HCT116 (cell line): ENCODE results near the gene BMP7. TPM values are rescaled to one million over a fixed set of nuclear protein-coding genes. Genes with fewer than 3 reads are reported as not detected.

Experiments
- ATAC-seq: fragments of 200-7000 bp; cut with Tn5 transposase; 2 replicates; pipeline ENCODE4 v1.9.1; 2020; ENCODE audit warnings: mild to moderate bottlenecking, moderate library complexity
- BruUV-seq: library from RNA; stranded (reverse); fragments of 400-500 nt; replicated peaks from 2 replicates; lab custom pipeline; 2021; lab: Mats Ljungman, UMichigan
- CTCF ChIA-PET: fragments of 300-600 bp; sonication (Branson Sonifier 250); formaldehyde crosslinking; loops from one replicate; lab custom pipeline; 2021; ENCODE audit warnings: antibody characterized with exemption; lab: Charles Lee
- POLR2A ChIA-PET: fragments of 300-600, 350-600 bp; sonication (Branson Sonifier 250); formaldehyde crosslinking; loops from one replicate; lab custom pipeline; 2021; ENCODE audit warnings: antibody characterized with exemption; lab: Charles Lee
- RAD21 ChIA-PET, 2 experiments: fragments of 300-600 bp; sonication (Branson Sonifier 250); formaldehyde crosslinking; loops; one replicate each; lab custom pipeline; 2023; ENCODE audit warnings: low total read pairs in 2 of 2; ENCODE audit not compliant: uncharacterized antibody in 2 of 2, unreplicated experiment in 2 of 2, low non-redundant PET in 1 of 2; lab: Charles Lee
- DNase-seq: peaks from one replicate; pipeline ENCODE4 v3.0.0-alpha.2; 2010; ENCODE audit warnings: low read depth, low spot score
- H2AFZ ChIP-seq: fragments of 200-600 bp; shearing (Covaris generic), sonication (generic); 2 replicates; pipeline ENCODE4 v1.6.1; 2017; ENCODE audit warnings: low read depth, mixed run types, mixed read lengths, antibody characterized with exemption, low read length; ENCODE audit not compliant: poor library complexity, severe bottlenecking
- H3K27ac ChIP-seq: 2 replicates; pipeline ENCODE4 v1.5.1; 2012; ENCODE audit warnings: low read depth, low read length
- H3K27me3 ChIP-seq: fragments of 200-600 bp; sonication (generic); 2 replicates; pipeline ENCODE4 v1.6.1; 2016; ENCODE audit warnings: mixed run types, low read length, mixed read lengths; ENCODE audit not compliant: insufficient read depth
- H3K36me3 ChIP-seq, 2 experiments: fragments of 200-500 bp in 1 of 2; fragments of 200-600 bp in 1 of 2; sonication (Bioruptor generic) in 1 of 2; sonication (generic) in 1 of 2; 2 replicates each; pipeline versions ENCODE4 v1.5.1 to v1.6.1; 2014 to 2016; ENCODE audit warnings: low read length in 2 of 2, inconsistent platforms in 1 of 2, mixed read lengths in 1 of 2, mixed run types in 1 of 2; ENCODE audit not compliant: insufficient read depth in 2 of 2, control insufficient read depth in 1 of 2
- H3K4me1 ChIP-seq, 2 experiments: fragments of 200-600 bp in 1 of 2; sonication (generic) in 1 of 2; 2 replicates each; pipeline versions ENCODE4 v1.5.1 to v1.6.1; 2012 to 2017; ENCODE audit warnings: low read length in 2 of 2, inconsistent platforms in 1 of 2, mild to moderate bottlenecking in 1 of 2, mixed read lengths in 1 of 2, mixed run types in 1 of 2, moderate library complexity in 1 of 2; ENCODE audit not compliant: insufficient read depth in 2 of 2, control insufficient read depth in 1 of 2
- H3K4me2 ChIP-seq: fragments of 200-600 bp; sonication (generic); 2 replicates; pipeline ENCODE4 v1.6.1; 2017; ENCODE audit warnings: mixed run types, low read length, mixed read lengths
- H3K4me3 ChIP-seq, 2 experiments: fragments of 200-600 bp in 1 of 2; sonication (generic) in 1 of 2; replicated peaks in 1 of 2; 2 replicates each; pipeline ENCODE4 v1.5.1; 2011 to 2016; ENCODE audit warnings: low read length in 2 of 2, control low read depth in 1 of 2, low read depth in 1 of 2, mild to moderate bottlenecking in 1 of 2, mixed read lengths in 1 of 2, mixed run types in 1 of 2
- H3K79me2 ChIP-seq: fragments of 200-600 bp; sonication (generic); 2 replicates; pipeline ENCODE4 v1.6.1; 2017; ENCODE audit warnings: mild to moderate bottlenecking, mixed run types, low read length, moderate library complexity, mixed read lengths; ENCODE audit not compliant: insufficient read depth
- H3K9ac ChIP-seq: fragments of 200-600 bp; sonication (generic); 2 replicates; pipeline ENCODE4 v1.6.1; 2016; ENCODE audit warnings: low read length, mixed read lengths
- H3K9me2 ChIP-seq: fragments of 200-600 bp; sonication (generic), shearing (Covaris generic); 2 replicates; pipeline ENCODE4 v1.6.1; 2017; ENCODE audit warnings: mixed run types, mild to moderate bottlenecking, moderate library complexity; ENCODE audit not compliant: insufficient read depth
- H3K9me3 ChIP-seq, 2 experiments: fragments of 200-500 bp in 1 of 2; fragments of 200-600 bp in 1 of 2; sonication (Bioruptor generic) in 1 of 2; sonication (generic) in 1 of 2; 2 replicates each; pipeline ENCODE4 v1.6.1; 2014 to 2017; ENCODE audit warnings: low read length in 2 of 2, mixed read lengths in 2 of 2, inconsistent platforms in 1 of 2, low read depth in 1 of 2, mild to moderate bottlenecking in 1 of 2, mixed run types in 1 of 2, moderate library complexity in 1 of 2; ENCODE audit not compliant: control insufficient read depth in 1 of 2, insufficient read depth in 1 of 2
- H4K20me1 ChIP-seq: fragments of 200-600 bp; sonication (generic), shearing (Covaris generic); 2 replicates; pipeline ENCODE4 v1.6.1; 2017; ENCODE audit warnings: mixed run types, mild to moderate bottlenecking, moderate library complexity; ENCODE audit not compliant: insufficient read depth
- ELF1 ChIP-seq: IDR thresholded peaks from 2 replicates; pipeline ENCODE4 v1.6.1; 2012; ENCODE audit warnings: low read depth, borderline replicate concordance
- EZH2 ChIP-seq: fragments of 200-600 bp; sonication (generic); IDR thresholded peaks from 2 replicates; pipeline ENCODE4 v1.6.1; 2017; ENCODE audit warnings: antibody characterized with exemption, mixed run types
- SP1 ChIP-seq: IDR thresholded peaks from 2 replicates; pipeline ENCODE4 v1.6.1; 2012; ENCODE audit warnings: low read depth
- SRF ChIP-seq: IDR thresholded peaks from 2 replicates; pipeline ENCODE4 v1.6.1; 2012; ENCODE audit warnings: low read depth
- YY1 ChIP-seq: IDR thresholded peaks from 2 replicates; pipeline ENCODE4 v1.6.1; 2011; ENCODE audit warnings: low read length, low read depth, moderate library complexity, mild to moderate bottlenecking; ENCODE audit not compliant: insufficient replicate concordance; ENCODE audit errors: extremely low read depth
- ZFX ChIP-seq: fragments of 450-650 bp; IDR thresholded peaks from 2 replicates; pipeline ENCODE4 v1.6.1; 2017
- ZNF274 ChIP-seq: fragments of 200-500 bp; sonication (Bioruptor generic); IDR thresholded peaks from 2 replicates; pipeline ENCODE4 v1.6.1; 2014; ENCODE audit warnings: mild to moderate bottlenecking, low read depth, low read length, inconsistent platforms
- intact Hi-C: fragments of 100-400 bp; cut with micrococcal nuclease; formaldehyde crosslinking; loops from 2 replicates; pipeline ENCODE4 v1.10.0; 2022
- total RNA-seq: library from RNA; stranded (reverse); gene quantifications from one replicate; pipeline ENCODE4 v1.2.1, GENCODE V29; 2021; ENCODE audit not compliant: unreplicated experiment
- TF ChIP-seq, protein P1 (sequence below): IDR thresholded peaks from 2 replicates; pipeline ENCODE4 v1.6.1; 2011; ENCODE audit warnings: mild to moderate bottlenecking, low read length, moderate library complexity; ENCODE audit not compliant: insufficient replicate concordance; ENCODE audit errors: extremely low read depth
- TF ChIP-seq, protein P2 (sequence below): IDR thresholded peaks from 2 replicates; pipeline ENCODE4 v1.6.1; 2012

Gene BMP7
- total RNA-seq, 1 experiment from 2014 or later: 7.0 TPM

- DNase-seq: no peak
- H3K79me2 ChIP-seq: no peaks in the 10 kb centered on the region
- no peak for ATAC-seq
- no peak overlapping the region for H2AFZ ChIP-seq
- ChIA-PET CTCF (no interaction called here), RAD21 (no interaction called here), POLR2A (no interaction called here)
- BruUV-seq: no TSS peak
- intact Hi-C loops: no loop called here
- H3K4me1 ChIP-seq: no peaks in the 10 kb centered on the region
- H3K9ac ChIP-seq: no peak overlapping the region
- H3K9me2 ChIP-seq: no peaks in the 10 kb centered on the region
- no peaks in the 10 kb centered on the region for H3K9me3 ChIP-seq
- no peak overlapping the region for H3K27ac ChIP-seq
- H3K4me2 ChIP-seq: no peak overlapping the region
- TF ChIP-seq ZNF274 (no peak), EZH2 (no peak), ZFX (no peak), SP1 (no peak), SRF (no peak), ELF1 (no peak), YY1 (no peak)
- TF ChIP-seq, protein P1, sequence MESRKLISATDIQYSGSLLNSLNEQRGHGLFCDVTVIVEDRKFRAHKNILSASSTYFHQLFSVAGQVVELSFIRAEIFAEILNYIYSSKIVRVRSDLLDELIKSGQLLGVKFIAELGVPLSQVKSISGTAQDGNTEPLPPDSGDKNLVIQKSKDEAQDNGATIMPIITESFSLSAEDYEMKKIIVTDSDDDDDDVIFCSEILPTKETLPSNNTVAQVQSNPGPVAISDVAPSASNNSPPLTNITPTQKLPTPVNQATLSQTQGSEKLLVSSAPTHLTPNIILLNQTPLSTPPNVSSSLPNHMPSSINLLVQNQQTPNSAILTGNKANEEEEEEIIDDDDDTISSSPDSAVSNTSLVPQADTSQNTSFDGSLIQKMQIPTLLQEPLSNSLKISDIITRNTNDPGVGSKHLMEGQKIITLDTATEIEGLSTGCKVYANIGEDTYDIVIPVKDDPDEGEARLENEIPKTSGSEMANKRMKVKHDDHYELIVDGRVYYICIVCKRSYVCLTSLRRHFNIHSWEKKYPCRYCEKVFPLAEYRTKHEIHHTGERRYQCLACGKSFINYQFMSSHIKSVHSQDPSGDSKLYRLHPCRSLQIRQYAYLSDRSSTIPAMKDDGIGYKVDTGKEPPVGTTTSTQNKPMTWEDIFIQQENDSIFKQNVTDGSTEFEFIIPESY: no peak
- TF ChIP-seq, protein P2, sequence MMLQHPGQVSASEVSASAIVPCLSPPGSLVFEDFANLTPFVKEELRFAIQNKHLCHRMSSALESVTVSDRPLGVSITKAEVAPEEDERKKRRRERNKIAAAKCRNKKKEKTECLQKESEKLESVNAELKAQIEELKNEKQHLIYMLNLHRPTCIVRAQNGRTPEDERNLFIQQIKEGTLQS: no peak
- H3K36me3 ChIP-seq: no peaks in the 10 kb centered on the region
- H3K4me3 ChIP-seq: no peak overlapping the region
- H4K20me1 ChIP-seq: no peaks in the 10 kb centered on the region
- no peaks in the 10 kb centered on the region for H3K27me3 ChIP-seq
Measured at GRCh38 chr20:57123504-57123903, 142.9 kb downstream of the BMP7 start.
